Activated CD4-positive, alpha-beta T cell treated with anti-CD3 and anti-CD28 coated beads, Interleukin-2, amount 50 U/mL, for 4 hours (primary cell): ENCODE measurements around the gene MAGED1.

Source experiments
- DNase-seq, 2 experiments: peaks; one replicate each; pipeline ENCODE4 v3.0.0-alpha.2; 2020

MAGED1 gene

GRCh38 chrX:51892921-51893745 is at the start of gene MAGED1:
Gene MAGED1, plus strand, starts transcription at chrX:51893623. Its CDS starts 682 bp downstream, at chrX:51894305.
- DNase-seq: peak; percentile 76 to 77

- DNase-seq: no peak
These were observed 46.0 kb upstream of the MAGED1 start for GRCh38 chrX:51847463-51847862.

GRCh38 chrX:51851507-51852085 is 41.8 kb upstream of the MAGED1 start:
- DNase-seq: no peak

GRCh38 chrX:51852096-51852495 is 41.3 kb upstream of the MAGED1 start:
- no peak for DNase-seq

- no peak for DNase-seq
These were observed 40.8 kb upstream of the MAGED1 start for GRCh38 chrX:51852621-51853020.

GRCh38 chrX:51853251-51853650 is 40.2 kb upstream of the MAGED1 start:
- no peak for DNase-seq

GRCh38 chrX:51855698-51856097 is 37.7 kb upstream of the MAGED1 start:
- no peak for DNase-seq

GRCh38 chrX:51857159-51857733 is 36.2 kb upstream of the MAGED1 start:
- no peak for DNase-seq

- no peak for DNase-seq
These were observed 32.7 kb upstream of the MAGED1 start for GRCh38 chrX:51860679-51861078.

- no peak for DNase-seq
These were observed 30.5 kb upstream of the MAGED1 start for GRCh38 chrX:51862920-51863319.

GRCh38 chrX:51866210-51866609 is 27.2 kb upstream of the MAGED1 start:
- no peak for DNase-seq

GRCh38 chrX:51867626-51868025 is 25.8 kb upstream of the MAGED1 start:
- no peak for DNase-seq

- DNase-seq: no peak
These were observed 23.1 kb upstream of the MAGED1 start for GRCh38 chrX:51870354-51870753.

GRCh38 chrX:51874123-51874522 is 19.3 kb upstream of the MAGED1 start:
- DNase-seq: no peak

GRCh38 chrX:51876441-51876840 is 17.0 kb upstream of the MAGED1 start:
- DNase-seq: no peak

- no peak for DNase-seq
These were observed 15.4 kb upstream of the MAGED1 start for GRCh38 chrX:51878056-51878455.

GRCh38 chrX:51889851-51890250 is 3.6 kb upstream of the MAGED1 start:
- no peak for DNase-seq

- no peak for DNase-seq
These were observed 2.2 kb upstream of the MAGED1 start for GRCh38 chrX:51891245-51891644.

- no peak for DNase-seq
These were observed 1.4 kb upstream of the MAGED1 start for GRCh38 chrX:51891821-51892551.

- no peak for DNase-seq
These were observed 691 bp downstream of the MAGED1 start for GRCh38 chrX:51893931-51894696.

GRCh38 chrX:51894697-51895336 is 1.4 kb downstream of the MAGED1 start:
- DNase-seq: no peak

- no peak for DNase-seq
These were observed 3.2 kb downstream of the MAGED1 start for GRCh38 chrX:51896626-51897025.
